Breast epithelium (tissue), 4 donors: ENCODE results near the gene TXNRD2. TPM values are rescaled to one million over a fixed set of nuclear protein-coding genes. Genes with fewer than 3 reads are reported as not detected.

Source experiments
- DNase-seq, 2 donors: peaks; one replicate each; pipeline ENCODE4 v3.0.0-alpha.2; 2019; ENCODE audit warnings: low spot score in 2 of 2
- H3K27ac ChIP-seq, 2 donors: fragments of 200-600 bp; sonication (generic) in 1 of 2; one replicate each; pipeline ENCODE4 v1.5.1; 2016 to 2019; ENCODE audit warnings: mild to moderate bottlenecking in 1 of 2
- H3K27me3 ChIP-seq, 2 donors: fragments of 200-600 bp; sonication (generic) in 1 of 2; one replicate each; pipeline versions ENCODE4 v1.5.1 to v1.6.0; 2017 to 2019; ENCODE audit warnings: control low read depth in 1 of 2, mild to moderate bottlenecking in 1 of 2
- H3K36me3 ChIP-seq: fragments of 200-600 bp; one replicate; pipeline ENCODE4 v1.5.1; 2019
- H3K4me1 ChIP-seq, 2 donors: fragments of 200-600 bp; sonication (generic); one replicate each; pipeline ENCODE4 v1.5.1; 2016 to 2019; ENCODE audit warnings: control low read depth in 1 of 2
- H3K4me3 ChIP-seq, 3 donors: fragments of 200-600 bp; sonication (generic); 1 replicate in 2 of 3; 2 replicates in 1 of 3; pipeline ENCODE4 v1.5.1; 2016 to 2019; ENCODE audit warnings: mild to moderate bottlenecking in 3 of 3, moderate library complexity in 2 of 3
- H3K9me3 ChIP-seq, 2 donors: fragments of 200-600 bp; sonication (generic) in 1 of 2; one replicate each; pipeline ENCODE4 v1.5.1; 2016 to 2019; ENCODE audit warnings: control low read depth in 1 of 2
- POLR2A ChIP-seq: fragments of 450-650 bp; IDR thresholded peaks from one replicate; pipeline ENCODE4 v1.6.1; 2016; ENCODE audit warnings: antibody characterized with exemption, mild to moderate bottlenecking, moderate library complexity
- POLR2AphosphoS5 ChIP-seq, 3 donors: sonication (generic); formaldehyde crosslinking; IDR thresholded peaks; one replicate each; pipeline ENCODE4 v1.6.1; 2017; ENCODE audit warnings: antibody characterized with exemption in 3 of 3
- intact Hi-C: fragments of 100-400 bp; cut with DNase I; formaldehyde crosslinking; loops from one replicate; pipeline ENCODE4 v1.15.1; 2023; ENCODE audit warnings: low total_unique reads
- total RNA-seq, 3 donors: library from RNA; depleted of rRNA; stranded (reverse); fragments of >200 nt; gene quantifications; one replicate each; pipeline ENCODE4 v1.1.0, GENCODE V29; 2016
- TF ChIP-seq, protein P1 (sequence below), 3 donors: fragments of 450-650 bp; IDR thresholded peaks; one replicate each; pipeline ENCODE4 v1.5.1; 2016 to 2017; ENCODE audit warnings: antibody characterized with exemption in 3 of 3, mild to moderate bottlenecking in 3 of 3, moderate library complexity in 3 of 3

The TXNRD2 gene
- total RNA-seq, 3 donors from 2014 or later: 13.8 to 22.8 (median 20.6) TPM

DNA sequence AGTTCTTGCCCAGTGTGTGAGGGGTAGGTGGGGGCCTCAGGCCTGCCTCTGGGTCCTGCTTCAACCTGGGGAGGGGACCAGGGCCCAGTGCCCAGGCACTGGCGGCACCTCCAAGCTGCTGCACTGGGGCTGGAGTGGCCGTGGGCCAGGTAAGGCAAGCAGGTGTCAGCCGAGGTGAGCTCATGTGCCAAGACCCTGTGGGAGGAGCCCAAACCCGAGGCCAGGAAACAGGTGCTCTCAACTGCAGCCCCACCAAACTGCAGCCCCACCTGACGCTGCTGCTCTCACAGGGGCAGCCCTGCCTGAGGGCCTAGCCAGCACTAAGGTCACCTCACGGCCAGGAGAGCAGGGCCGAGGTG, 68.9 kb downstream of the TXNRD2 start:
- TF ChIP-seq POLR2AphosphoS5 (IDR thresholded peaks at IDR 0.05) (no peak), POLR2A (no peak)
- TF ChIP-seq, protein P1, sequence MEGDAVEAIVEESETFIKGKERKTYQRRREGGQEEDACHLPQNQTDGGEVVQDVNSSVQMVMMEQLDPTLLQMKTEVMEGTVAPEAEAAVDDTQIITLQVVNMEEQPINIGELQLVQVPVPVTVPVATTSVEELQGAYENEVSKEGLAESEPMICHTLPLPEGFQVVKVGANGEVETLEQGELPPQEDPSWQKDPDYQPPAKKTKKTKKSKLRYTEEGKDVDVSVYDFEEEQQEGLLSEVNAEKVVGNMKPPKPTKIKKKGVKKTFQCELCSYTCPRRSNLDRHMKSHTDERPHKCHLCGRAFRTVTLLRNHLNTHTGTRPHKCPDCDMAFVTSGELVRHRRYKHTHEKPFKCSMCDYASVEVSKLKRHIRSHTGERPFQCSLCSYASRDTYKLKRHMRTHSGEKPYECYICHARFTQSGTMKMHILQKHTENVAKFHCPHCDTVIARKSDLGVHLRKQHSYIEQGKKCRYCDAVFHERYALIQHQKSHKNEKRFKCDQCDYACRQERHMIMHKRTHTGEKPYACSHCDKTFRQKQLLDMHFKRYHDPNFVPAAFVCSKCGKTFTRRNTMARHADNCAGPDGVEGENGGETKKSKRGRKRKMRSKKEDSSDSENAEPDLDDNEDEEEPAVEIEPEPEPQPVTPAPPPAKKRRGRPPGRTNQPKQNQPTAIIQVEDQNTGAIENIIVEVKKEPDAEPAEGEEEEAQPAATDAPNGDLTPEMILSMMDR (IDR thresholded peaks at IDR 0.05): no peak
- DNase-seq: peak in 1 of 2 donors; percentile 47
- Histone ChIP-seq H3K27me3 (no peaks in the 10 kb centered on the region), H3K36me3 (no peaks in the 10 kb centered on the region), H3K4me1 (no peaks in the 10 kb centered on the region), H3K27ac (no peak overlapping the region), H3K4me3 (no peak overlapping the region), H3K9me3 (no peaks in the 10 kb centered on the region)
- intact Hi-C loops: no loop called here

DNA sequence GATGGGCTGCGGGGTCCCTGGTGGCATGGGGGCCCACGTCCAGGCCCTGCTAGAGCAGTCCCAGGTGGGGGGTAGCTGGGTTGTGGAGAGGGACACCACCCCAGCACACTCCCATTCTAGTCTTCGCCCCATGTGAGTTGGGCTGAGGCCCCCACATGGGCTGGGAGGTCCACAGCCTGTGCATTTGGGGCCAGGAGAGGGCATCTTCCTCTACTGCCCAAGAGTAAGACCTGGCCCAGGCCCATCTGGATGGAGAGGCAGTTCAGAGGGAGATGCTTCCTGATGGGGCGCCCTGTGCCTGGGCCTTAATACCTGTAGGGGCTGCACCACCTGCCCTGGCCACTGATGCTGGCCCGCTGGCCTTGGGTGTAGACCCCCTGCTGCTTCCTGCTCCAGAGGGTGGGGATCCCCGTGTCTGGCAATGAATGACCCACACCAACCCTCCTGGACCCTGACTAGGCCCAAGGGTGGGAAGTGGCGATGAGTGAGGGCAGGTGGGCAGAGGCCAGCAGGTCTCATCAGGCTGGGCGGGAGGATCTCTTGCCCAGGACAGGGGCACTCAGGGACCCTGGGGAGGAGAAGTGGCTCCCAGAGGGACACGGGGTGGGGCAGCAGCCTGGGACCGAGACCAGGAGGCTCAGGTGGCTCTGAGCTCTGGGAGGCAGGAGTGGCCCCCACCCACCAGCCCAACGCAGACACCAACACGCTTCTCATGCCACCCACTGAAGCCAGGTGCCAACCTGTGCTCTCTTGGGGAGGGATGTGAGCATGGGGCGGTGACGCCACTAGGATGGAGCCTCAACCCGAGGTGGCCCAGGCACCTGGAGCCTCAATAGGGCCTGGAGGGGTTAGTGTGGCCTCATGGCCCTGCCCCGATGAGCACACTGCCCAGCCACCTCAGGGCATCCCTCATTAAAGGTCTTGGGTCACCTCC, 69.5 kb downstream of the TXNRD2 start:
- no peaks in the 10 kb centered on the region for H3K4me1 ChIP-seq
- H3K36me3 ChIP-seq: no peaks in the 10 kb centered on the region
- no peak overlapping the region for H3K4me3 ChIP-seq
- H3K9me3 ChIP-seq: no peaks in the 10 kb centered on the region
- no peak overlapping the region for H3K27ac ChIP-seq
- no peaks in the 10 kb centered on the region for H3K27me3 ChIP-seq
- DNase-seq: peak in 1 of 2 donors; percentile 36
- intact Hi-C loops: no loop called here
- TF ChIP-seq POLR2AphosphoS5 (IDR thresholded peaks at IDR 0.05) (no peak), POLR2A (no peak)
- TF ChIP-seq, protein P1 (IDR thresholded peaks at IDR 0.05): no peak

DNA sequence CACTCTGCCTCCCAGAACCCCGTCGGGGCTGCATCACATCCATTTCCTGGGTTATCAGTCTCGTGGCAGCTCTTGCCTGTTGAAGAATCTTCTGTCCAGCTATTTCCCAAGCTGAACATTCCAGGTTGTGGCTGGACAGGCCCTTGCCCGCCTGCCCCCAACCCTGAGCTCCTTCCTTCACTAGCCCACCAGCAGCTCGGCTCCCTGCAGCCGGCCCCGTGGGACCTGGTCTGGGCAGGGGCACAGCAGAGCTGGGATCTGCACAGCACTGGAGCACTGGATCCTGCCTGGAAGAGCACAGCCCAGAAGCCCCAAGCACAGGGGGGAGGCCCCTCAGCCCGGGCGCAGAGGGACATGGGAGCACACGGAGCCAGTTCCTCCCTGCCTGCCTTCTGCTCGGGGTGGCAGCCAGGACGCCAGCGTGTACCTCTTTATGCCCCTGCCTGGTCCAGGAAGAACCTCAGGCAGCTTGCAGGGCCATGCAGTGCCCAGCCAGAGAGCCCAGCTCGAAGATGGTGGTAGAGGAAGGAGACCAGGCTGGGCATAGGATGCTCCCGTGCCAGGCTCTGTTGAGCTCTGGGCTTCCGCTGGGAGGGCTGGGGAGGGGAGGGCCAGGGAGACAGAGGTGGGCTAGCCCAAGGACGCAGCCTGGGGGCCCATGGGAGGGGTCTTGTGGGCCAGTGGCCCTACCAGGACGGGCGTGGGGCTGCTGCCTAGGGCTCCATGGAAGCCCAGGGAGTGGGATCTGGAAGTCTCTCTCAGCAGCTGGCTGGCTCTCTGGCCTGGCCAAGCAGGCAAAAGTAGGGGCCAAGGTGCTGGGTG, 70.4 kb downstream of the TXNRD2 start:
- Histone ChIP-seq H3K9me3 (no peaks in the 10 kb centered on the region), H3K36me3 (no peaks in the 10 kb centered on the region), H3K4me1 (no peaks in the 10 kb centered on the region), H3K27me3 (no peaks in the 10 kb centered on the region), H3K27ac (no peak overlapping the region), H3K4me3 (no peak overlapping the region)
- intact Hi-C loops: no loop called here
- peak in 1 of 2 donors; percentile 37 for DNase-seq
- no peak for TF ChIP-seq POLR2A
- TF ChIP-seq, protein P1 (IDR thresholded peaks at IDR 0.05): no peak
- no peak for TF ChIP-seq POLR2AphosphoS5 (IDR thresholded peaks at IDR 0.05)

DNA sequence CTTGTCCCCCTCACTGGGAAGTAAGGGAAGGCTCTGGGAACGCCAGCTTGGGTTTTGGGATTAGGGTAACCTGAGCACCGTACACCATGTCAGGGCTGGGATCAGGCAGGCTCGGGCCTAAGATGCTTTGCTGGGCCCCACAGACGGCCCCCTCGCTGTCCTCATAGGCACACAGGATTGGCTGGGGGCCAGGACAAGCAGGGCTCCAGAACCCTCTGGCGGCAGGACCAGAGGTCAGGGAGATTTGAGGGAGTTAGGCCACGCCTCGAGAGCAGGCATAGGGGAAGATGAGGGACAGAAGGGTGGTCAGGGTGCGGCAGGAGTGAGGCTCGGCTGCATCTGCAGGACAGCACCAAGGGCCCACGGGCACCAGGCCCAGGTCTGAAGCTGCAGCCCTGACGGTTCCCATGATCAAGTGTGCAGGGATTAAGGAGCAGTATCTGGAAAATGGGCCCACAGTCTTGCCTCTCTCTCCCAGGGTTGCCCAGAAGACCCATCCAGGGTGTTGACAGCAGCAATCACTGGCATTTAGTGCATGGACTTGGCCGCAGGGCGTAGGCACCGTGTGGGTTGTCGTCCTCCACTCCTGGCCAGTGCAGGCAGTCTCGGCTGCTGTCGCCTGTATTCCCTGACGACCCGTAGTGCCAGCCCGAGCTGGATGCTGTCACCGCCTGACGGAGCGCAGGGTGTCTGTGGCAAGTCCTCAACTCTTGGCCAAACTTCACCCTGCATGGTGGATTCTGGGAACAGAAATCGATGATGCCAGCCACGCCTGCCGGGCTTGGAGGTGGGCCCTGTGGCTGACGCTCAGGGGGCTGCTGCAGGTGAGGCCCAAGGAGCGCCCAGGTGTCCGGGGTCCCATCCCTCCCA, 71.2 kb downstream of the TXNRD2 start:
- H3K9me3 ChIP-seq: no peaks in the 10 kb centered on the region
- H3K27me3 ChIP-seq: no peaks in the 10 kb centered on the region
- DNase-seq: peak in 1 of 2 donors; percentile 50
- H3K36me3 ChIP-seq: no peaks in the 10 kb centered on the region
- no peaks in the 10 kb centered on the region for H3K4me1 ChIP-seq
- no peak overlapping the region for H3K4me3 ChIP-seq
- TF ChIP-seq, protein P1 (IDR thresholded peaks at IDR 0.05): no peak
- TF ChIP-seq POLR2A (no peak), POLR2AphosphoS5 (IDR thresholded peaks at IDR 0.05) (no peak)
- intact Hi-C loops: no loop called here
- H3K27ac ChIP-seq: no peak overlapping the region
